HCT116 (cell line): Measurements from ENCODE around the gene UCN2. TPM values are rescaled to one million over a fixed set of nuclear protein-coding genes. Genes with fewer than 3 reads are reported as not detected.

Experiments
- ATAC-seq: fragments of 200-7000 bp; cut with Tn5 transposase; 2 replicates; pipeline ENCODE4 v1.9.1; 2020; ENCODE audit warnings: mild to moderate bottlenecking, moderate library complexity
- BruUV-seq: library from RNA; stranded (reverse); fragments of 400-500 nt; replicated peaks from 2 replicates; lab custom pipeline; 2021; lab: Mats Ljungman, UMichigan
- CTCF ChIA-PET: fragments of 300-600 bp; sonication (Branson Sonifier 250); formaldehyde crosslinking; loops from one replicate; lab custom pipeline; 2021; ENCODE audit warnings: antibody characterized with exemption; lab: Charles Lee
- POLR2A ChIA-PET: fragments of 300-600, 350-600 bp; sonication (Branson Sonifier 250); formaldehyde crosslinking; loops from one replicate; lab custom pipeline; 2021; ENCODE audit warnings: antibody characterized with exemption; lab: Charles Lee
- RAD21 ChIA-PET, 2 experiments: fragments of 300-600 bp; sonication (Branson Sonifier 250); formaldehyde crosslinking; loops; one replicate each; lab custom pipeline; 2023; ENCODE audit warnings: low total read pairs in 2 of 2; ENCODE audit not compliant: uncharacterized antibody in 2 of 2, unreplicated experiment in 2 of 2, low non-redundant PET in 1 of 2; lab: Charles Lee
- DNase-seq: peaks from one replicate; pipeline ENCODE4 v3.0.0-alpha.2; 2010; ENCODE audit warnings: low read depth, low spot score
- H2AFZ ChIP-seq: fragments of 200-600 bp; shearing (Covaris generic), sonication (generic); 2 replicates; pipeline ENCODE4 v1.6.1; 2017; ENCODE audit warnings: low read depth, mixed run types, mixed read lengths, antibody characterized with exemption, low read length; ENCODE audit not compliant: poor library complexity, severe bottlenecking
- H3K27ac ChIP-seq: 2 replicates; pipeline ENCODE4 v1.5.1; 2012; ENCODE audit warnings: low read depth, low read length
- H3K27me3 ChIP-seq: fragments of 200-600 bp; sonication (generic); 2 replicates; pipeline ENCODE4 v1.6.1; 2016; ENCODE audit warnings: mixed run types, low read length, mixed read lengths; ENCODE audit not compliant: insufficient read depth
- H3K36me3 ChIP-seq, 2 experiments: fragments of 200-500 bp in 1 of 2; fragments of 200-600 bp in 1 of 2; sonication (Bioruptor generic) in 1 of 2; sonication (generic) in 1 of 2; 2 replicates each; pipeline versions ENCODE4 v1.5.1 to v1.6.1; 2014 to 2016; ENCODE audit warnings: low read length in 2 of 2, inconsistent platforms in 1 of 2, mixed read lengths in 1 of 2, mixed run types in 1 of 2; ENCODE audit not compliant: insufficient read depth in 2 of 2, control insufficient read depth in 1 of 2
- H3K4me1 ChIP-seq, 2 experiments: fragments of 200-600 bp in 1 of 2; sonication (generic) in 1 of 2; 2 replicates each; pipeline versions ENCODE4 v1.5.1 to v1.6.1; 2012 to 2017; ENCODE audit warnings: low read length in 2 of 2, inconsistent platforms in 1 of 2, mild to moderate bottlenecking in 1 of 2, mixed read lengths in 1 of 2, mixed run types in 1 of 2, moderate library complexity in 1 of 2; ENCODE audit not compliant: insufficient read depth in 2 of 2, control insufficient read depth in 1 of 2
- H3K4me2 ChIP-seq: fragments of 200-600 bp; sonication (generic); 2 replicates; pipeline ENCODE4 v1.6.1; 2017; ENCODE audit warnings: mixed run types, low read length, mixed read lengths
- H3K4me3 ChIP-seq, 2 experiments: fragments of 200-600 bp in 1 of 2; sonication (generic) in 1 of 2; replicated peaks in 1 of 2; 2 replicates each; pipeline ENCODE4 v1.5.1; 2011 to 2016; ENCODE audit warnings: low read length in 2 of 2, control low read depth in 1 of 2, low read depth in 1 of 2, mild to moderate bottlenecking in 1 of 2, mixed read lengths in 1 of 2, mixed run types in 1 of 2
- H3K79me2 ChIP-seq: fragments of 200-600 bp; sonication (generic); 2 replicates; pipeline ENCODE4 v1.6.1; 2017; ENCODE audit warnings: mild to moderate bottlenecking, mixed run types, low read length, moderate library complexity, mixed read lengths; ENCODE audit not compliant: insufficient read depth
- H3K9ac ChIP-seq: fragments of 200-600 bp; sonication (generic); 2 replicates; pipeline ENCODE4 v1.6.1; 2016; ENCODE audit warnings: low read length, mixed read lengths
- H3K9me2 ChIP-seq: fragments of 200-600 bp; sonication (generic), shearing (Covaris generic); 2 replicates; pipeline ENCODE4 v1.6.1; 2017; ENCODE audit warnings: mixed run types, mild to moderate bottlenecking, moderate library complexity; ENCODE audit not compliant: insufficient read depth
- H3K9me3 ChIP-seq, 2 experiments: fragments of 200-500 bp in 1 of 2; fragments of 200-600 bp in 1 of 2; sonication (Bioruptor generic) in 1 of 2; sonication (generic) in 1 of 2; 2 replicates each; pipeline ENCODE4 v1.6.1; 2014 to 2017; ENCODE audit warnings: low read length in 2 of 2, mixed read lengths in 2 of 2, inconsistent platforms in 1 of 2, low read depth in 1 of 2, mild to moderate bottlenecking in 1 of 2, mixed run types in 1 of 2, moderate library complexity in 1 of 2; ENCODE audit not compliant: control insufficient read depth in 1 of 2, insufficient read depth in 1 of 2
- H4K20me1 ChIP-seq: fragments of 200-600 bp; sonication (generic), shearing (Covaris generic); 2 replicates; pipeline ENCODE4 v1.6.1; 2017; ENCODE audit warnings: mixed run types, mild to moderate bottlenecking, moderate library complexity; ENCODE audit not compliant: insufficient read depth
- CTCF ChIP-seq, 3 experiments: fragments of 200-600 bp in 1 of 3; sonication (generic) in 1 of 3; IDR thresholded peaks in 2 of 3; conservative IDR thresholded peaks in 1 of 3; 2 replicates each; pipeline ENCODE4 v1.5.1; 2012 to 2017; ENCODE audit warnings: low read depth in 2 of 3, low read length in 2 of 3, antibody characterized with exemption in 1 of 3, borderline replicate concordance in 1 of 3, control low read depth in 1 of 3, mild to moderate bottlenecking in 1 of 3, mixed read lengths in 1 of 3, mixed run types in 1 of 3, moderate library complexity in 1 of 3; ENCODE audit not compliant: insufficient read depth in 1 of 3
- EZH2 ChIP-seq: fragments of 200-600 bp; sonication (generic); IDR thresholded peaks from 2 replicates; pipeline ENCODE4 v1.6.1; 2017; ENCODE audit warnings: antibody characterized with exemption, mixed run types
- POLR2A ChIP-seq: IDR thresholded peaks from 2 replicates; pipeline ENCODE4 v1.7.0; 2011; ENCODE audit warnings: borderline replicate concordance; ENCODE audit not compliant: insufficient read depth, insufficient read length; ENCODE audit errors: extremely low read depth
- POLR2AphosphoS5 ChIP-seq: IDR thresholded peaks from 2 replicates; pipeline ENCODE4 v1.6.1; 2011; ENCODE audit warnings: mild to moderate bottlenecking, low read depth, low read length, moderate library complexity
- SIN3A ChIP-seq: IDR thresholded peaks from 2 replicates; pipeline ENCODE4 v1.6.1; 2012; ENCODE audit warnings: low read depth
- SP1 ChIP-seq: IDR thresholded peaks from 2 replicates; pipeline ENCODE4 v1.6.1; 2012; ENCODE audit warnings: low read depth
- ZFX ChIP-seq: fragments of 450-650 bp; IDR thresholded peaks from 2 replicates; pipeline ENCODE4 v1.6.1; 2017
- intact Hi-C: fragments of 100-400 bp; cut with micrococcal nuclease; formaldehyde crosslinking; loops from 2 replicates; pipeline ENCODE4 v1.10.0; 2022
- total RNA-seq: library from RNA; stranded (reverse); gene quantifications from one replicate; pipeline ENCODE4 v1.2.1, GENCODE V29; 2021; ENCODE audit not compliant: unreplicated experiment
- TF ChIP-seq, protein P1 (sequence below): IDR thresholded peaks from 2 replicates; pipeline ENCODE4 v1.6.1; 2012

The UCN2 gene
- total RNA-seq, 1 experiment from 2014 or later, result 1.5 TPM

- DNase-seq (no peak), ATAC-seq (no peak)
- Histone ChIP-seq H3K4me1 (peaks cover 0 to 6% of the 10 kb centered on the region in 2 experiments; a peak in 1 of 4 replicates), H3K9me3 (no peaks in the 10 kb centered on the region), H3K27ac (no peak overlapping the region), H3K9me2 (no peaks in the 10 kb centered on the region), H3K9ac (no peak overlapping the region), H3K36me3 (peaks cover 15 to 16% of the 10 kb centered on the region in 2 experiments), H3K4me3 (no peak overlapping the region), H3K79me2 (0 out of 2 replicates have a peak, but pooled peaks cover 2% of the 10 kb centered on the region), H3K27me3 (no peaks in the 10 kb centered on the region), H4K20me1 (no peaks in the 10 kb centered on the region), H2AFZ (no peak overlapping the region), H3K4me2 (no peak overlapping the region)
- RAD21 ChIA-PET, result interaction anchor here in 1 of 2 experiments (1.7 kb wide), 1 partner anchor 147 kb away, joined by 3 read pairs; no protein-coding TSS in a partner anchor
- intact Hi-C loops, result loop anchor here (1.0 to 5.0 kb wide), 6 partner anchors 41 to 354 kb away; no protein-coding TSS in a partner anchor
- CTCF ChIA-PET, result interaction anchor here (1.8 to 2.1 kb wide), 2 partner anchors 87 to 112 kb away, joined by 8 to 21 read pairs; partner anchors contain the start of gene SLC26A6
- TF ChIP-seq CTCF (IDR thresholded peaks at IDR 0.05 in 2 of 3, conservative IDR thresholded peaks at IDR 0.05 in 1 of 3; ENCODE audit: borderline replicate concordance in 1 of 3, insufficient read depth in 1 of 3, low read depth in 2 of 3, low read length in 2 of 3) (no peak), ZFX (no peak), POLR2A (no peak), SP1 (no peak), POLR2AphosphoS5 (no peak), SIN3A (no peak), EZH2 (no peak)
- TF ChIP-seq, protein P1, sequence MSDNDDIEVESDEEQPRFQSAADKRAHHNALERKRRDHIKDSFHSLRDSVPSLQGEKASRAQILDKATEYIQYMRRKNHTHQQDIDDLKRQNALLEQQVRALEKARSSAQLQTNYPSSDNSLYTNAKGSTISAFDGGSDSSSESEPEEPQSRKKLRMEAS, result no peak
- no TSS peak for BruUV-seq
- POLR2A ChIA-PET, result no interaction called here
Observed at GRCh38 chr3:48548126-48548525, 15.5 kb downstream of the UCN2 start.
